Fibroblast of lung (primary cell): ENCODE data around the gene SPTA1. TPM values are rescaled to one million over a fixed set of nuclear protein-coding genes. Genes with fewer than 3 reads are reported as not detected.

ENCODE experiments used
- DNase-seq, 2 donors: peaks; one replicate each; pipeline versions ENCODE4 v3.0.0 to v3.0.0-alpha.2; 2010; ENCODE audit warnings: low read depth in 2 of 2
- H2AFZ ChIP-seq: 2 replicates; pipeline ENCODE4 v1.5.1; 2012; ENCODE audit warnings: low read length, control low read depth, inconsistent platforms
- H3K27ac ChIP-seq: 2 replicates; pipeline ENCODE4 v1.5.1; 2011; ENCODE audit warnings: low read length, control low read depth; ENCODE audit not compliant: insufficient read depth
- H3K27me3 ChIP-seq: 2 replicates; pipeline ENCODE4 v1.5.1; 2011; ENCODE audit warnings: mild to moderate bottlenecking, low read length; ENCODE audit not compliant: control insufficient read depth, insufficient read depth
- H3K36me3 ChIP-seq: 2 replicates; pipeline ENCODE4 v1.5.1; 2011; ENCODE audit warnings: low read length; ENCODE audit not compliant: control insufficient read depth, insufficient read depth
- H3K4me1 ChIP-seq: 2 replicates; pipeline ENCODE4 v1.5.1; 2011; ENCODE audit warnings: low read length; ENCODE audit not compliant: control insufficient read depth, insufficient read depth; ENCODE audit errors: extremely low read depth
- H3K4me2 ChIP-seq: 2 replicates; pipeline ENCODE4 v1.5.1; 2011; ENCODE audit warnings: low read length, control low read depth; ENCODE audit not compliant: insufficient read depth; ENCODE audit errors: extremely low read depth
- H3K4me3 ChIP-seq, 4 experiments: fragments of 200-600 bp in 1 of 4; sonication (generic) in 1 of 4; replicated peaks in 1 of 4; 2 replicates each; pipeline ENCODE4 v1.5.1; 2011 to 2016; ENCODE audit warnings: low read length in 4 of 4, low read depth in 3 of 4, mild to moderate bottlenecking in 3 of 4, control low read depth in 2 of 4, inconsistent platforms in 1 of 4, mixed read lengths in 1 of 4; ENCODE audit not compliant: insufficient read depth in 1 of 4; ENCODE audit errors: control extremely low read depth in 1 of 4
- H3K79me2 ChIP-seq: 2 replicates; pipeline ENCODE4 v1.5.1; 2012; ENCODE audit warnings: mild to moderate bottlenecking, low read length, inconsistent platforms; ENCODE audit not compliant: control insufficient read depth, insufficient read depth
- H3K9ac ChIP-seq: 2 replicates; pipeline ENCODE4 v1.5.1; 2011; ENCODE audit warnings: mild to moderate bottlenecking, low read length, control low read depth; ENCODE audit not compliant: insufficient read depth
- H3K9me3 ChIP-seq: 2 replicates; pipeline ENCODE4 v1.5.1; 2012; ENCODE audit warnings: low read depth, low read length; ENCODE audit not compliant: control insufficient read depth, insufficient read depth
- H4K20me1 ChIP-seq: 2 replicates; pipeline ENCODE4 v1.5.1; 2011; ENCODE audit warnings: low read length; ENCODE audit not compliant: control insufficient read depth, insufficient read depth; ENCODE audit errors: extremely low read depth
- EZH2 ChIP-seq: IDR thresholded peaks from 2 replicates; pipeline ENCODE4 v1.5.1; 2012; ENCODE audit warnings: low read length, control low read depth, mild to moderate bottlenecking; ENCODE audit errors: missing control alignments
- polyA plus RNA-seq, 2 donors: library from polyadenylated mRNA; depleted of rRNA in 1 of 2; stranded (reverse) in 1 of 2; unstranded in 1 of 2; fragments of >200 nt; gene quantifications; 2 replicates each; pipeline ENCODE4 v1.2.1, GENCODE V29; 2011 to 2012; ENCODE audit warnings: missing spikeins in 1 of 2
- total RNA-seq: library from RNA; depleted of rRNA; stranded (reverse); fragments of >200 nt; gene quantifications from 2 replicates; pipeline ENCODE4 v1.2.1, GENCODE V29; 2014
- TF ChIP-seq, protein P1 (sequence below), 2 donors: IDR thresholded peaks in 1 of 2; conservative IDR thresholded peaks in 1 of 2; 1 replicate in 1 of 2; 2 replicates in 1 of 2; pipeline ENCODE4 v1.5.1; 2011 to 2012; ENCODE audit warnings: low read length in 2 of 2, control low read depth in 1 of 2, inconsistent platforms in 1 of 2, low read depth in 1 of 2, mild to moderate bottlenecking in 1 of 2

The SPTA1 gene
- total and polyA plus RNA-seq, 2 donors (not counting 1 experiment from before 2014, with no cell fraction given): 0.07 to 0.17 TPM

- TF ChIP-seq, protein P1, sequence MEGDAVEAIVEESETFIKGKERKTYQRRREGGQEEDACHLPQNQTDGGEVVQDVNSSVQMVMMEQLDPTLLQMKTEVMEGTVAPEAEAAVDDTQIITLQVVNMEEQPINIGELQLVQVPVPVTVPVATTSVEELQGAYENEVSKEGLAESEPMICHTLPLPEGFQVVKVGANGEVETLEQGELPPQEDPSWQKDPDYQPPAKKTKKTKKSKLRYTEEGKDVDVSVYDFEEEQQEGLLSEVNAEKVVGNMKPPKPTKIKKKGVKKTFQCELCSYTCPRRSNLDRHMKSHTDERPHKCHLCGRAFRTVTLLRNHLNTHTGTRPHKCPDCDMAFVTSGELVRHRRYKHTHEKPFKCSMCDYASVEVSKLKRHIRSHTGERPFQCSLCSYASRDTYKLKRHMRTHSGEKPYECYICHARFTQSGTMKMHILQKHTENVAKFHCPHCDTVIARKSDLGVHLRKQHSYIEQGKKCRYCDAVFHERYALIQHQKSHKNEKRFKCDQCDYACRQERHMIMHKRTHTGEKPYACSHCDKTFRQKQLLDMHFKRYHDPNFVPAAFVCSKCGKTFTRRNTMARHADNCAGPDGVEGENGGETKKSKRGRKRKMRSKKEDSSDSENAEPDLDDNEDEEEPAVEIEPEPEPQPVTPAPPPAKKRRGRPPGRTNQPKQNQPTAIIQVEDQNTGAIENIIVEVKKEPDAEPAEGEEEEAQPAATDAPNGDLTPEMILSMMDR (conservative IDR thresholded peaks at IDR 0.05 in 1 of 2, IDR thresholded peaks at IDR 0.05 in 1 of 2; ENCODE audit: low read depth in 1 of 2, low read length in 2 of 2): no peak
- TF ChIP-seq EZH2: no peak
- H3K79me2 ChIP-seq: no peaks in the 10 kb centered on the region
- H3K27ac ChIP-seq: no peak within 1 kb of the TSS
- no peaks in the 10 kb centered on the region for H3K4me1 ChIP-seq
- no peak within 1 kb of the TSS for H2AFZ ChIP-seq
- no peak within 1 kb of the TSS for H3K9ac ChIP-seq
- H3K36me3 ChIP-seq: no peaks in the 10 kb centered on the region
- H3K4me3 ChIP-seq: no peak within 1 kb of the TSS
- no peaks in the 10 kb centered on the region for H4K20me1 ChIP-seq
- no peaks in the 10 kb centered on the region for H3K9me3 ChIP-seq
- H3K27me3 ChIP-seq: no peaks in the 10 kb centered on the region
- no peak for DNase-seq
- H3K4me2 ChIP-seq: no peak within 1 kb of the TSS
Observed at GRCh38 chr1:158604968-158605367, 81.5 kb downstream of the SPTA1 start, which contains the start of gene OR10Z1. OR10Z1 (plus strand) TSS chr1:158605268; CDS start chr1:158606439, 1,171 bp downstream.

- no peak for DNase-seq
- Histone ChIP-seq H3K27me3 (no peaks in the 10 kb centered on the region), H3K4me3 (no peak overlapping the region), H3K4me2 (no peak overlapping the region), H3K4me1 (no peaks in the 10 kb centered on the region), H3K27ac (no peak overlapping the region), H2AFZ (no peak overlapping the region), H3K79me2 (no peaks in the 10 kb centered on the region), H3K9me3 (no peaks in the 10 kb centered on the region), H3K9ac (no peak overlapping the region), H4K20me1 (no peaks in the 10 kb centered on the region), H3K36me3 (no peaks in the 10 kb centered on the region)
- no peak for TF ChIP-seq EZH2
- TF ChIP-seq, protein P1 (conservative IDR thresholded peaks at IDR 0.05 in 1 of 2, IDR thresholded peaks at IDR 0.05 in 1 of 2; ENCODE audit: low read depth in 1 of 2, low read length in 2 of 2): no peak
Observed at GRCh38 chr1:158600735-158601134, 85.8 kb downstream of the SPTA1 start.

- H3K27ac ChIP-seq: no peak overlapping the region
- H3K36me3 ChIP-seq: no peaks in the 10 kb centered on the region
- no peak overlapping the region for H3K4me2 ChIP-seq
- no peaks in the 10 kb centered on the region for H4K20me1 ChIP-seq
- H3K4me1 ChIP-seq: no peaks in the 10 kb centered on the region
- no peak overlapping the region for H2AFZ ChIP-seq
- TF ChIP-seq, protein P1 (conservative IDR thresholded peaks at IDR 0.05 in 1 of 2, IDR thresholded peaks at IDR 0.05 in 1 of 2; ENCODE audit: low read depth in 1 of 2, low read length in 2 of 2): no peak
- TF ChIP-seq EZH2: no peak
- no peaks in the 10 kb centered on the region for H3K79me2 ChIP-seq
- no peaks in the 10 kb centered on the region for H3K27me3 ChIP-seq
- H3K4me3 ChIP-seq: no peak overlapping the region
- no peak overlapping the region for H3K9ac ChIP-seq
- H3K9me3 ChIP-seq: no peaks in the 10 kb centered on the region
- DNase-seq: no peak
Observed at GRCh38 chr1:158586942-158587341, 99.6 kb downstream of the SPTA1 start.
